Fibroblast of skin of scalp (primary cell): Measurements from ENCODE around the gene GOLIM4. TPM values are rescaled to one million over a fixed set of nuclear protein-coding genes. Genes with fewer than 3 reads are reported as not detected.
"Not testable (repeated sequence)": the region's sequence is repeated elsewhere in the genome, so short reads cannot be mapped to it uniquely, and the experiment has no call there.

Source experiments
- DNase-seq: peaks from one replicate; pipeline ENCODE4 v3.0.0-alpha.2; 2013
- polyA plus RNA-seq, 2 experiments: library from polyadenylated mRNA; unstranded; fragments of 120-200 nt; gene quantifications; one replicate each; pipeline ENCODE4 v1.2.1, GENCODE V29; 2013; ENCODE audit not compliant: insufficient read length in 2 of 2

Gene GOLIM4, protein sequence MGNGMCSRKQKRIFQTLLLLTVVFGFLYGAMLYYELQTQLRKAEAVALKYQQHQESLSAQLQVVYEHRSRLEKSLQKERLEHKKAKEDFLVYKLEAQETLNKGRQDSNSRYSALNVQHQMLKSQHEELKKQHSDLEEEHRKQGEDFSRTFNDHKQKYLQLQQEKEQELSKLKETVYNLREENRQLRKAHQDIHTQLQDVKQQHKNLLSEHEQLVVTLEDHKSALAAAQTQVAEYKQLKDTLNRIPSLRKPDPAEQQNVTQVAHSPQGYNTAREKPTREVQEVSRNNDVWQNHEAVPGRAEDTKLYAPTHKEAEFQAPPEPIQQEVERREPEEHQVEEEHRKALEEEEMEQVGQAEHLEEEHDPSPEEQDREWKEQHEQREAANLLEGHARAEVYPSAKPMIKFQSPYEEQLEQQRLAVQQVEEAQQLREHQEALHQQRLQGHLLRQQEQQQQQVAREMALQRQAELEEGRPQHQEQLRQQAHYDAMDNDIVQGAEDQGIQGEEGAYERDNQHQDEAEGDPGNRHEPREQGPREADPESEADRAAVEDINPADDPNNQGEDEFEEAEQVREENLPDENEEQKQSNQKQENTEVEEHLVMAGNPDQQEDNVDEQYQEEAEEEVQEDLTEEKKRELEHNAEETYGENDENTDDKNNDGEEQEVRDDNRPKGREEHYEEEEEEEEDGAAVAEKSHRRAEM
- 51.5 TPM for polyA plus RNA-seq (2013, experiment 1 of 2; ENCODE audit: insufficient read length)
- 57.5 TPM for polyA plus RNA-seq (2013, experiment 2 of 2; ENCODE audit: insufficient read length)

DNA sequence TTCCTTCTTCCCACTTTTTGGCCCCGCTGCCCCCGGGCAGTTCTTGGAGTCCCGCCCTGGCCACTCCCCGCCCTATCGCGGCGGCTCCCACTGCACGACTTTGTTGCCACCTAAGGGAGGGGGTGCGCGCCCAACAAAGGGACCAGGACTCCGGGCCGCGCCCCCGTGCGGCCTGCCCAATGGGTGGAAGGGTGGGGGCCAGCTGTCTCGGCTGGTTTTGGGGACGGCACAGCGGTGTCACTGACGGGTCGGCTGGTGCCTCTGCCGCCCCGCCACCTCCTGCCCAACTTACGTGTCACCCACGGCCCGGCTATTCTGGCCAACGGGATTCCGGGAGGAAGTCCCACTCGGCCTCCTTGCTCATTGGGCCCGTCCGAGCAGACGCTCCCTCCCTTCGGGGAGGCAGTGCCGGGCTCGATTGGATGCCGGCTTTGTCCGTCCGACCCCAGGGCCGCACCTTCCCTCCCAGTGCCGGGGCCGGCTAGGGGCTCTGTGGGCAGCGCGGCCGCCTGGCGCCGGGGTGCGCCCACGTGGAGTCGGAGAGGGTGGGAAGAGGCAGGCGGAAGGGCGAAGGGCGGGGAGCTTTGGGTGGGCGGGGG, at the start of gene GOLIM4:
GOLIM4 (minus strand) TSS at position 314 of the 599 bp plus-strand sequence. CDS start 639 bp downstream, outside the sequence.
- peak; percentile 98 for DNase-seq

DNA sequence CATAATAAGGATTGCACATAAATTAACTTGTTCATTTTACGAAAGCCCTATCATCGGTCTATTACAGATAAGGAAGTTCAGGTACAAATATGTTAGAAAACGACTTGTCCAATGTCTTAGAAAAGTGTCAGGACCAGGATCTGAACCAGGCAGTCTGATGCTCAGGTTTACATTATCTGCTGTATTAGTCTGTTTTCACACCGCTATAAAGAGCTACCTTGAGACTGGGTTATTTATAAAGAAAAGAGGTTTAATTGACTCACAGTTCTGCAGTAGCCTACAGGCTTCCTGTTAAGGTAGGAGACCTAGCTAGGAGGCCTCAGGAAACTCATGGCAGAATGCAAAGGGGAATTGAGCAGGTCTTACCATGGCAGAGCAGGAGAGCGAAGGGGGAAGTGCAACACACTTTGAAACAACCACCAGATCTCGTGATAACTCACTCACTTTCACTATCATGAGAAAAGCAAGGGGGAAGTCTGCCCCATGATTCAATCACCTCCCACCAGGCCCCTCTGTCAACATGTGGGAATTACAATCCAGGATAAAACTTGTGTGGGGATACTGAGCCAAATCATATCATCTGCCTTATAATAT, 45.8 kb upstream of the GOLIM4 start:
- no peak for DNase-seq

DNA sequence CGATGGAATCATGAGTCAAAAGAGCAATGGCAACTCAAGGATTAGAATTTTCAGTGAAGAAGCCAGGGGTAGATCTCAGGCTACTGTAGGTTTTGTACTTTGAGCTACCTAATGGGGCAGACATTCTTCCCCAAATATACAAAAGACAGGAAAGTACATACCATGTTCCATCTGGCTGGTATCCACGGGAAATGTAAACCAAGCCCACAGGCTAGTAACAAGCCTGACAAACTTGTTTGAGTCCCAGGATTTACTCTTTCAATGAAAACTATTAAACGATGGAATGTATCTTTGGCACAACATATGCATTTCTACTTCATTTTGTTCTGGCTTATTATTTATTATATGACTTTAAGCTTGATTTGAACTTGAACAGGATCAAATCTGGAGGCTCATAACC, 44.2 kb upstream of the GOLIM4 start:
- DNase-seq, result no peak

DNA sequence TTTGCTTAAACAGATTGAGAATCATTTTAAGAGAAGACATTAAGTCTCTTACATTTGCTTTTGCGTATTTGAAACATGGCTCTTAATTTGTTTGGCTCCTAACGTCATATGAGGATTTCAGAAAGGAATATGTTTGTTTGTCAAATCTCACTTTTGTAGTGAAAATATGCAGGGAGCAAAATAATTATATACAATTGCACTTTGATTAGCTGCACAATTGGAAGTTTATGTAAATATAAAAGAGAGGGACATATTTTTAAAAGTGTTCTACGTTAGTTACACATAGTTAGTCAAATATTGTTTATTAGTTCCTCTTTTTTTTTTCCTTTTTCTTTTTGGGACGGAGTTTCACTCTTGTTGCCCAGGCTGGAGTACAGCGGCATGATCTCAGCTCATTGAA, 42.7 kb upstream of the GOLIM4 start:
- no peak for DNase-seq

DNA sequence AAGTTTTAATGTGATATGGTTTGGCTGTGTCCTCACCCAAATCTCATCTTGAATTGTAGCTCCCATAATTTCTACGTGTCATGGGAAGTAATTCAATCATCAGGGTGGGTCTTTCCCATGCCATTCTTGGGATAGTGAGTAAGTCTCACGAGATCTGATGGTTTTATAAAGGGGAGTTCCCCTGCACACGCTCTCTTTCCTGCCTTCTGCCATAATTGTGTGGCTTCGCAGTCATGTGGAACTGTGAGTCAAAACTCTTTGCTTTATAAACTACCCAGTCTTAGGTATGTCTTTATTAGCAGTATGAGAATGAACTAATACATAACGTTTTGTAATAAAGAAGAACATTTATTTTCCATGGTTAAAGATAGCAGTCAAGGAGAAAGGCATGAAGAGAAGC, 39.2 kb upstream of the GOLIM4 start:
- DNase-seq, result no peak

DNA sequence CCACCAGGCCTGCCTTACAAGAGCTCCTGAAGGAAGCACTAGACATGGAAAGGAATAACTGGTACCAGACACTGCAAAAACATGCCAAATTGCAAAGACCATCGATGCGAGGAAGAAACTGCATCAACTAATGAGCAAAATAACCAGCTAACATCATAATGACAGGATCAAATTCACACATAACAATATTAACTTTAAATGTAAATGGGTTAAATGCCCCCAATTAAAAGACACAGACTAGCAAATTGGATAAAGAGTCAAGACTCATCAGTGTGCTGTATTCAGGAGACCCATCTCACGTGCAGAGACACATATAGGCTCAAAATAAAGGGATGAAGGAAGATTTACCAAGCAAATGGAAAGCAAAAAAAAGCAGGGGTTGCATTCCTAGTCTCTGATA, 34.5 kb upstream of the GOLIM4 start:
- DNase-seq, result not testable (repeated sequence)

DNA sequence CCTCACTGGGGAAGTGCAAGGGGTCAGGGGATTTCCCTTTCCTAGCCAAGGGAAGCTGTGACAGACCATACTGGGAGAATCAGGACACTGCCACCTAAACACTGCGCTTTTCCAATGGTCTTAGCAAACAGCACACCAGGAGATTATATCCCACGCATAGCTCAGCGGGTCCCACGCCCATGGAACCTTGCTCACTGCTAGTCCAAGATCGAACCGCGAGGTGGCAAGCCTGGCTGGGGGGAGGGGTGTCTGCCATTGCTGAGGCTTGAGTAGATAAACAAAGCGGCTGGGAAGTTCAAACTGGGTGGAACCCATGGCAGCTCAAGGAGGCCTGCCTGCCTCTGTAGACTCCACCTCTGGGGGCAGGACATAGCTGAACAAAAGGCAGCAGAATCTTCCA, 32.7 kb upstream of the GOLIM4 start:
- DNase-seq, result not testable (repeated sequence)

DNA sequence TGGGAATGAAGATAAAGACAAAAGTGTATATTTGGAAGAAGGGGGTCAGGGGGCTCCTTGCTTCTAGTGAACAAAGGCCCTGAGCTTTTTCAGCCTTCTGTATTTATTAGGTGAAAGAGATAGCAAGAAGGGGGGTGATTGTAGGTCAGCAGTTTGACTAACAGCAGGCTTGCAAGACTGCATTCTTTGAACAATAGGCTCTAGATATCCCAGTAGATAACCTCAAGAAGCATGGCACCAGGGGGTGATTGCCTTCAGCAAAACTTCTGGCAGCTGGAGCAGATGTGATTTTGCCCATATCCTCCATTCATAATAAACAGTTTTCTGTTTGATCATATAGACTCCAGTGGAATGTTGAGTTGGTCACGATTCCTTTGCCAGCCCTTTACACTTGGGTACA, 31.7 kb upstream of the GOLIM4 start:
- no peak for DNase-seq

DNA sequence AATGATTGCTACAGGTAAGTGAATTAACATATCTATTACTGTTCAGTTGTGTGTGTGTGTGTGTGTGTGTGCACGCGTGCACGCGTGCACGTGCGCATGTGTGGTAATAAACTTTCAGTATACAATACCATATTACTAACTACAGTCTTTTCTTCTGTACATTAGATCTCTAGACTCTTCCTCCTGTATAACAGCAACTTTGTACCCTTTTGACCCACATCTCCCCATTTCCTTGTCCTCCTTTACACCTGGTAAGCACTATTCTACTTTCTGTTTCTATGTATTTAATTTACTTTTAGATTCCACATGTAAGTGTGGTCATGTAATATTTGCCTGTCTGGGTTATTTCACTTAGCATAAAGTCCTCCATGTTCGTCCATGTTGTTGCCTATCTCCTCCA, 29.1 kb upstream of the GOLIM4 start:
- DNase-seq, result no peak

DNA sequence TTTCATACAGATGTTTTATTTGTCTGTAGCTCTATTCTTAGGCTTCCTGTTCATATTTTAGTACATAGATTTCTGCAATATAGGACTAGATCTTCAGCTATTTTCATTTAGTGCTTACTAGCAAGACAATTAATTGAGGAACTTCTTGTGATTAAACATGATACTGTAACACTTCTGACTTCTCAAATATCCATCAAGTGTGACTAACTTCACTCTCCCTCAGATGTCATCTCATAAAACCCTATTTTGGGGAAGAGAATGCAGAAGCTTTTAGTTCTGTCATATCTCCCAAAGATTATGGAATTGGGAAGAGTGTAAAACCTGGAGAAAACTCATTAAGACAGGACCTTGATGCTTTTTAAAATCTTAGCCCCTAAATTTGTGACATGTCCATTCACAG, 28.6 kb upstream of the GOLIM4 start:
- DNase-seq, result no peak

DNA sequence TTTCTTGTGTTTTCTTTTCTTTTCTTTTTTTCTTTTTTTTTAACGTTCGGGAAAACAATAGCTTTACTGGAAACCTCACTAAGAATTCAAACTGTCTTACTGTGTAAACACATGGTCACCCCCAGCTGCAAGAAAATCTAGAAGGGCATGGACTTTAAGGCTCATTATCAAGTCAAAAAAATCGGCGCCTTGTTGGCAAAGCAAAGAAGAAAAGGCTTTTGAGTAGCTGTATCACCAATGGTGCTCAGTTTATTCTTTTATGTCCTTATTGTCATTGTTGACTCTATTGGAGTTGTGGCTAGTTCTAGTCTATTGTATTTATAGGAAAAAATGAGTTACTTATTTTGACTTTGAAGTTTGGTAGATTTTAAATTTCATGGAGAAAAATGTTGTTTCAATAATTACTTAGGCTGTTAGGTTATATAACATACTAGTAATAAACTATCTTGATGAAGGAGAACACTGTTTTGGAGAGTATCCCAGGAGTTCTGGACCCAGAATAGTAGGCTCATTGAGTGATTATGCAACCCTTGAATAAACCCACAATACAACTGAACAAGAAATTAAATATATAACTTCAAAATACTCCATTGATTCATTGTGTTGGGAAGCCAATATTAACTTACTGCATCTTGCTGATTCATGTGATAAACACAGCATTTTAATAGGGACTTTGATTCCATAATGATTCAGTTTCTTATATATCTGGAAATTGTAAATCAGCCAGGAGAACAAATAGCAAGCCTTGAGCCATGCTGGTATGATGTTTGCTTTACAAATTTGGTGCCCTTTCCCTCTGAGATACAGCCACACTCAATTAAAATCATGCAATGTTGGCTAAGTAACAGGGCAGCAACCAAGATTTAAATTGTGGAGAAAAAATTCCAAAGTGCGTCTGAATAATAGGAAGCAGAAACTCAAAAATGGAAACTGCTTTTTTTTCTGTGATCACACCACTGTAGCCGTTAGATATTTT, 27.8 kb upstream of the GOLIM4 start:
- no peak for DNase-seq

DNA sequence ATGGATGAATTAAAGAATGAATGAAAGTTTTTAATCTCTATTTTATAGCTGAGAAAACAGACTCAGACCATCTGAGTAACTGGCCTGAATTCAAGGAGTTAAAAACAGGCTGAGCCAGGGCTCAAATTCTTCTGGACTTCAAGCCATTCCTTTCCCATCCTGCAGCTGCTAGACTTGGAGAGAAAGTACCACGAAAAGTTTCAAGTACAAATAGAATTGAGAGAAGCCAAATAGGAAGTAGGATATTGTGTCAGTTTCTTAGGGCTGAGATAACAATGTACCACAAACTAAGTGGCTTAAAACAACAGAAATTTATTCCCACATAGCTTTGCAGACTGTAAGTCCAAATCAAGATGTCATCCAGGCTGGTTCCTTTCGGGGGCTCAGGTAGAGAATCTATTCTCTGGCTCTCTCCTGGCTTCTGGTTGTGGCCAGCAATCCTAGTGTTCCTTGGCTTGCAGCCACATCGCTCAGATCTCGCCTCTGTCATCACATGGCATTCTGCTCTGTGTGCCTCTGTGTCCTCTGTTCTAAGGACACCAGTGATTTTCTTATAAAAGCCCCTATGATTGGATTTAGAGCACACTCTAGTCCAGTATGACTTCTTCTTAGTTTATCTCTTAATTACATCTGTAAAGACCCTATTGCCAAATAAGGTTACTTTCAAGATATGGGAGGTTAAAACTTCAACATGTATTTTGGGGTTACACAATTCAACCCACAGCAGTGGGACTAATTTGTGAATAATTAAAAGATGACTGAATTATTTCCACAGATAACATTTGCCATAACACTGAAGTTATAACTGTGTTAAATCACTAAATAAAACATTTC, 25.7 kb upstream of the GOLIM4 start:
- DNase-seq, result no peak

DNA sequence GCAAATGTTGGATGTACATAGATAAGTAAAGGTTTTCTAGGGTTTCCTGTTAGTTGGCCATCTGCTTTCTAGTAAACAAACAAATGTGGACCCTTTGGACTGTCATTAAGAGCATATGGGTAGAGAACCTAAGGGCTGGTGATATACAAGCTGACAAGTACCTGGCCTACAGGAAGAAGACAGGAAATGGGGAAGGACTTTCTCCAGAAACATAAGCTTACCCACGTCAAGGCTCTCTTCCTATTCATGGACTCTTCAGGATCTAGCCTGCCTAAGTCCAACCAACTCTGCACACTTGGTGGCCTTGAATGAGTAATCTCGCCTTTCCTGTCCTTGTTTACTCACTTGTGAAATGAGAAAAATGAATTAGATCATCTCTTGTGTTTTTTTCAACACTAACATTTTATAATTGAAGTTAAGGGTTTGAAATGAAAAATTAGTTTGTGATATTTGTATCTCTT, 22.2 kb upstream of the GOLIM4 start:
- peak; percentile 18 for DNase-seq

DNA sequence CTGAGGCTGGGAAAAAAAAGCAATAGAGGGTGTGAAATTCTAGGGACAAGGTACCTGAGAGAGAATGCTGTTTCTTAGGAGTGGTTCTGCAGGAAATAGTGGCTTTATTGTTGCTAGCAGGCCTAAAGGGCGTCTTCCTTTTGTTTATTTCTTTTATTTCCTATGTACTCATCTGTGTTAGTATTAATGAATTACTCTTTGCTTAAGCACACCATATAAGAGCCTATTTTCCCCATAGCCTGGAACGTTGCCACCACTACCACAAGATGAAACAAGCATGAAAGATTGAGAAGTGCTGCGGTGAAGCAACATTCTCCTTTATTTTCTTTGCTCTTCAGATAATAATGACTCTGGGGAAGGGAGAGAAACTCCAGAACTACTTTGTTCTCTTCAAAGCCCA, 21.3 kb upstream of the GOLIM4 start:
- peak; percentile 13 for DNase-seq

DNA sequence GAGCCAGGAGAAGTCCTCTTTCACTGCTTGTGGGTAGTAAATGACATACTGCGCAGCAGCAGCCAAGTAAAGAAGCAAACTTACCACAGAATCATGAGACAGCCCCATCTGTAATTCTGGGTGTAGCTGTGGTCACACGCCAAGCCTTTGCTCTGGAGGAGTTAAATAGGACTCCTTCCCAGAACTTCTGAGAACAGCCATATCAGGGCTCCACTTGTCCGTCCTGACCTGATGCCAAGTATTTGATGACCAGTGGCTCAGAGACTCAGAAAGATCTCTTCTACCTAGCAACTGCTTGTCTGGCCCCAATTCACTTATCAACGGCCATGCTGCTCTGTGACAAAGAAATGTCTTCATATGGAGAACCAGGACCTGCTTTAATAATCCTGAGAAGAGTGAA, 20.6 kb upstream of the GOLIM4 start:
- DNase-seq, result no peak

DNA sequence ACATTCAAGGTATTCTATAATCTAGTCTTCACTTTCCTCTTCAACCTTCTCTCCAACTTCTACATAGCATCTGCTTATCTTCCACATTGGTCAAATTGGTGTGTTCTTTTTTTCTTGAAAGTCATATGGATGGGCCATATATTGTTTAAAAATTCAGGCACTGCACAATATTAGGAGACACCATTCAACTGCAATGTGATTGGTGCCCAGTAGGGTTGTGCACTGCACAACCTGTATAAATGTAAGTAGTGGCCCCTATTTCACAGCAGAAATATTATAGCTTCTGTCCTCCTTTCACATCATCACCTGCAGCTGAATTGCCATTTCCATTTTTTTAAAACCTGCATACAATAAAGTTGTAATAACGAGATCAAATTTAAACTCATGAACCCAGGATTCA, 18.1 kb upstream of the GOLIM4 start:
- no peak for DNase-seq

DNA sequence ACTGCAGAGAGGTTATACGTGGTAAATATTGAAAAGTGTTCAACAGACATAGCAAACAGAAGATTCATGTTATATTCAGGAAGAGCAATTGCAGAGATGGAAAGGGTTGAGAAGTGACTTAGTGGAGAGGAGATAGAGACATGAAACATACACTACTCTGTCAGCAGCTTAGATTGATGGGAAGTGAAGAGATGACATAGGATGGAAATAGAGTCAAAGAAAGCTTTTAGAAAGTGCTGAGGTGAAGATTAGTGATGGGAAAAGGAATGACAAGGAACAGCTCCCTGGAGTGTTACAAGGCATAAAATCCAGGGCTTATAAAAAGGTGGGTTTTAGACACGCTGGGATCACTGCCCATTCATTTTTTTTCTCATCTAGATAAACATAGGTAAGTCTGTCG, 17.2 kb upstream of the GOLIM4 start:
- DNase-seq, result no peak

DNA sequence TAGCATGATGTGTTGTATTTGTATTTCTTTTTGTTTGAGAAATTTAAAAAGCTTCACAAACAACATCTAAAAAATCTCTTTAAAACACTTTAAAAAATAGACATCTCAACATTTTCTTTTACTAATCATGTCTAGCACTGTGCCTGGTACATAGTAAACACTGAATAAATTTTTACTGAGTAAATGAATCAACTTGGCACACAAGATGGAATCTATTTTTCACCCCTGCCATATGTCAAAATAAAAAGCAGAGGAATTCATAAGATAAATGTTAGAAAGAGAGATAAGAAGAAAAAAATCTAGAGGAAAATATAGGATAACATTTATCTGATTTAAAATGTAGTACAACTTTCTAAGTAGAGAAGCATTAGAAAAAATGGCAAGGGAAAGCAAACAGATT, 8.6 kb upstream of the GOLIM4 start:
- no peak for DNase-seq

DNA sequence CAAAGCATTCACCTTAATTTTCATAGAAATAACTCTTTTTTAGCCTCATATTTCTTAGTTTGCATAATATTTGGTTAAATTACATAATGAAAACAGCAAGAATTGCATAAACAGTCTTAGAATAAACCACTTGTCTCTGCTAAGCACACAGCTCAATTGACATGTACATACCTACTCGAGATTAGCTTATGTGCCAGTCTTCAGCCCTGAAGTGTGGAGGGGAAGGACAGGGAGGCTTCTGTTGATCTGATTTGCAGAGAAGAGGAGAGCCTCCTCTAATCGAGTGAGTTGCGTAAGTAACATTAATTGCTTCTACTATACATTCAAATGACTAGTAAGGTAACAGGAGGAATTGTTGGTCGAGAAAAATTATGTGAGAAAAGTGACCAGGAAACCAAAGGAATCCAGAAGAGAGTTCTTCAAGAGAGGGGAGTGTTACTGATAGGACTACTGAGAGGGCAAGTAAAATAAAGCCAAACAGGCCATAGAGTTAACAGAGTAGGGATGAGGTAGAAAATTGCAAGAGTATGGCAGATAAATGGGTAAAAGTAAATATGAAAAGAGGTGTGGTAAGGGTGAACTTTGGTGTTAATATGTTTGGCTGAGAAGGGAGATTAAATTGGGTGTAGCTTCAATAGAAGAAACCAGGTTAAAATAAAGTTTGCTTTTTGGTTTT, 7.1 kb upstream of the GOLIM4 start:
- no peak for DNase-seq

DNA sequence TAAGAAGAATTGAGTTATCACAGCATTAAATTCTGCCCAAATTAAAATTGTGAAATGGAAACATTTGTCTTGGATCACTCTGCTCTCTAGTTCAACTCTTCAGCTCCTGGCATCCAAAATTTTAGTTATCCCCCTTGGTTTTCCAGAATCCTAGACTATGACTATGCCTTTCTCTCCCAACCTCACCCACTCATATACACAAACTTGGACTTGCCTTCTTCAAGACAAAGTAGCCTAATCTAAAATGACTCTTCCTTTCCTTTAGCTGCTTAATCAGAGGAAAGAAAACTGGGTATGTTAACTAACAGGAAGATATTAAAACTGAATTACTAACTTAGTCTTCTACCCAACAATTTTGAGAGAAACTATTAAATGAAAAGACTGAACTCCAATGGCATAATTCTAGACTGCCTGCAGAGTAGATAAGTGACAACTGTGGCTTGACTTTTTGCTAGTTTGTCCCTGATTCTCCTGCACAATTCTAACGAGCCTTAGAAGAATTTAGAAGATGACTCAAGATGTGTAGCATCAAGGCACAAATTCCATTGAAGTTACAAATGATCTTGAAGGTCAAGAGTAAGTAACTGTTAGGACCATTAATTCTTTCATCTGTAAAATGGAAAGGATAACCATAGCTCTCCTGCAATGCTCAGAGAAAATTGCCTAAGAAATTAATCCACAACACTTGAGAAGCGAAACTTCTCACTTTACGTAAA, 5.2 kb upstream of the GOLIM4 start:
- DNase-seq, result peak; percentile 20
